Activated CD4-positive, alpha-beta T cell treated with anti-CD3 and anti-CD28 coated beads, Interleukin-10, Interleukin-2, amounts not matched to agents 100 ng/mL and 50 ng/mL, durations not matched to agents 16 hours and 8 hours (primary cell): ENCODE data around the gene CAMTA1.

ENCODE experiments used
- DNase-seq: peaks from one replicate; pipeline ENCODE4 v3.0.0-alpha.2; 2020

Gene CAMTA1

GRCh38 chr1:7383671-7384520 lies 598.6 kb downstream of the CAMTA1 start:
- no peak for DNase-seq

DNA sequence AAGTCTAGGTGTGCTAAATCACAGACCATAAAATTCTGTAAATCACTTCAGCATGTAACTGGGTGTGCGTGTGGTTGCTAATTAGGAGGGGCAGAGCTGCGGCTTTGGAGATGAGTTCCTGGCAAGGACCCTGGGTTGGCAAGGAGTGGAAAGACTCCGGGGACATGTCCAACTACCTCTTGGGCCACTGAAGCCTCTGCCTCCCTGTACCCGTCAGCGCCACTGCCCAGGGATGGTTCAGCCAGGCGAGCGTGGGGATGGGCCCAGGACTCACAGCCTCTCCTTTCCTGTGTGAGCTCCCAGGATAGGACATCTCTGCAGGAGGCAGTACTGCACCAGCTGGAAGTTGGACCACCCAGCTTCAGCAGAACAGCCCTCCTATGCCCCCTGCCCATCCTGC lies 599.4 kb downstream of the CAMTA1 start:
- no peak for DNase-seq

GRCh38 chr1:7385471-7386225 lies 600.4 kb downstream of the CAMTA1 start:
- DNase-seq: no peak

DNA sequence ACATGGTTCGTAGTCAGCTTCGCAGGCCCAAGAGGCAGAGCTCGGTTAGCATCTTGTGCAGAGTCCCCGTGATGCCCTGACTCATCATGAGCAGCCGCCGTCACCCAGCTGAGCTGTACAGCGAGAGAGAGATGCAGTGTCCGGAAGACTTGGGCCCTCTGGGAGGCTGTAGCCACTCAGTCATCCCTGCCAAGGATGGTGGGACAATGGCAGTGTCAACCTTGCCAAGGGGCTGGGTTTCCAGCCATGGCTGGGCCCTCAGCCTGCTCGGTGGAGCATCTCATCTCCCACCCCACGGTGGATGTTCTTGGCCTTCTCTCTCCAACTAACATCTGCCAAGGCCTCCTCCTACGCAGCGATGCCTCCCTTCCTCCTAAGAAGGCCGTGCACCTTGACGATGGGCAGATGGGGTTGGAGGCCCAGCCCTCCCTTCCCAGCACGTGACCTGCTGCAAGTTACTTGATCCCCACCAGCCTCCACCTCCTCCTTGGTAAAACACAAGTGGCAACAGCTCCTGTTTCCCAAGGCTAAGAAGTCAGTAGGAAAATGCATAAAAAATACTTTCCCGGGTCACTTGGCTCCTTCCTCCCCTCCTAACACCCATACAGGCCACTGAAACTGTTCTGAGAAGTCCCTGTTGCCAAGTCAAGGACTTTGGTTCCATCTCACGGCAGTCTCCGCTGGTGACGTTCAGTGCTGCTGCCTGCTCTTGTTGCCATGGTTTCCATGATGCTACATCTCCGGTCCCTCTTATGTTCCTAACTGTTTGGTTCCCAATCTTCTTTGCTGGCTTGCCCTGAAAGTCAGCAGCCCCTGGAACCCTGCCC lies 601.2 kb downstream of the CAMTA1 start:
- no peak for DNase-seq

GRCh38 chr1:7387053-7387927 lies 602.0 kb downstream of the CAMTA1 start:
- DNase-seq: no peak

DNA sequence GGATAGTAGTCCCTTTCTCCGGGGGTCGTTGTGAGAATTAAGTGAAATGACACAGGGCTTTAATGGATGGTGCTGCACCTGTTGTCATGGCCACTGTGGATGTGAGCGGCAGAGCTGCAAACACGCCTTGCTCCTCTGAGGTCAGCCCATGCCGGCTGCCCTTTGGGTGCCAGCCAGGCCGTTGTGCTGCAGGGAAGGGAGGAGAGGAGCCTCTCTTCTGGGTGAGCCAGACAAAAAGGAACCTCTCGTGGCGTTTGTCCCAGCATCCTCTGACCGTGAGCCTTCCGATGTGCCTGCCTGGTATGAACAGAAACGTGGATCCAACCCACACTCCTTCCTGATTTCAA lies 602.9 kb downstream of the CAMTA1 start:
- DNase-seq: no peak

DNA sequence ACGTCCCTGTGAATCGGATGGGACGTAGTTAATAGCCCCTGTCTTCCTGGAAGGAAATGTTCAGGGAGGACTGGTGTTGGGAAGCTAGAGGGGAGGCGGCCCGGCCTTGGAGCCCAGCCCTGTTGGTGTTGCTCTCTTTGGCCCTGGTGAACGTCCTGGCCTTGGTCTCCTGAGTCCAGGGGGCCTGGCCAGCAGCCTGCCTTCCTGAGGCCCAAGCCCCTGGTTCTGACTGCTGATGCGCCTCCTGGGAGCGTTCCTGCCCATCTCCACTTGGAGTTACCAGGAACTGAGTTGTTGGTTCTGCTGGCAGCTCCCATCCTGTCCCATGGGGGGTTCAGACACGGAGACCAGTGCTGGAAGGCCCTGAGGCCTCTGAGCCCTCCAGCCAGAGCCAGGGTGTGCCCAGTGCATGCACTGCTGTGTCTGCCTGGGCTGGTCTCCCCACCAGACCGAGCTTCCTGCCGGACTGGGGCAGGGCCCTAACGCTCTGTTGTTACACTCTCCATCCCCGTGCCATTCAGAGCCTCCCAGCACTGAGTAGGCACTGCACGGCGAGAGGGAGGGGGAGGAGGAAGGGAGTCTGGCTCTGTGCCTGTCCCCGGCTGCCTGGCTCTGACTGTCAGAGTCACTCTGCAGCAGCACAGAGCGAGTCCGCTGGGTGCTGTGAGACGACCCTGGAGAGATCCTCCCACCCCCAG lies 603.4 kb downstream of the CAMTA1 start:
- DNase-seq: no peak

GRCh38 chr1:7389201-7389905 lies 604.1 kb downstream of the CAMTA1 start:
- DNase-seq: no peak

DNA sequence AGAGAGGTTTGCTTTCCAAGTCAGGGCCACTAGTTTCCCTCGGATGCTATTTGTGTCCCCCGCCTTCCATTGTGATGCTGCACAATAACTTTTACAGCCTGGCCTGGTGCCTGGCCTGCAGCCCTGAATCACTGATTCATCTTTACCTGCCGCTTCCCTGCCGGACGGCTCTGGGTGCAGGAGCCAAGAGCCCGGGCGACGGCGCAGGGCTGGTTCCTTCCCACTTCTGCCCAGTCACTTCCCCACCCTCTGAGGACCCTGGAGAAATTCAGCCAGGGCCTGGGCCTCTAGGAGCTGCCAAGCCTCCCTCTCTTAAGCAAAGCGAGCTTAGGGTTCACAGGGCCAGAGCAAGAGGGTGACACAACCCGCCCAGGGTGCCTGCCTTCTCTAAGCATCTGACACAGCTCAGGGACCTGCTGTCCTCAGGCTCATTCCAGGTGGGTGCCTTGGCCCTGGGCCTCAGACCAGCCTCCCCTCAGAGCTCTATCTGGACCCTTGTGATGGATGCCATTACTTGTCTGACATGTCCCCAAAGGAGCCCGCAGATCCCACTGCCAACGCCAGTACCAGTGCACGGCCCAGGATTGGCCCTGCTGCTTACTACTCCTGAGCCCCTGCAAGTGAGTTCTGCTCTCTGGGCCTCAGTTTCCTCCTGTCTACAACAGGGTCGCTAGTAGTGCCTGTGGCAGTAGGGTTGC lies 604.8 kb downstream of the CAMTA1 start:
- DNase-seq: no peak

DNA sequence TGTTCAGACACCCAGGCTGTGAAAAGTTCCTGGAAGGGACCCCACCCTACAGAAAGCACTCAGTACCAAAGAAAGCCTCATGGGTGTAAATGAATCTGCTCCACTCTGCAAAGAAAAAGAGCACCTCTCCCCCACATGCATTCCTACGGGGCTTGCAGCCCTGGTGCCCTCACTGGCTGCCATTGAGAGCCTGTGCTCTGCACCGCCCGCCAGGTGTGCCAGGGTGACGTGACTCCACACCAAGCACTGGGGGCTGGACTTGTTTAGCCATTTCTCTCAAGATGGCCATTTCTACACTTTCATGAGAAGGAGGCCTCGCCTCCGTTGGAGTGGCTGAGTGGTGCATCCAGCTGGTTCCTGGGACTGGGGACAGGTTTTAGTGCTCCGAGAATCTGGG lies 605.3 kb downstream of the CAMTA1 start:
- no peak for DNase-seq

DNA sequence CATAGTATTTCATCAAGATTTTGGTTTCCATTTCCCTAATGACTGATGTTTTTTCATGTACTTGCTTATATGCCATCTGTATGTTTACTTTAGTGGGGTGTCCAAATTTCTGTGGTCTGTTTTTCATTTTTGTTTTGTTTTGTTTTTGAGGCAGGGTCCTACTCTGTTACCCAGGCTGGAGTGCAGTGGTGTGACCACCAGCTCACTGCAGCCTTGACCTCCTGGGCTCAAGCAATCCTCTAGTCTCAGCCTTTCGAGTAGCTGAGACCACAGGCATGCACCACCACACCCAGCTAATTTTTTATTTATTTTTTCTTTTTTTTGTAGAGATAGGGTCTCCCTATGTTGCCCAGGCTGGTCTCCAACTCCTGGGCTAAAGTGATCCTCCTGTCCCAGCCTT lies 607.9 kb downstream of the CAMTA1 start:
- DNase-seq: no peak

- DNase-seq: no peak
These were observed 610.0 kb downstream of the CAMTA1 start for GRCh38 chr1:7395251-7395650.

GRCh38 chr1:7398982-7399381 lies 613.7 kb downstream of the CAMTA1 start:
- no peak for DNase-seq

DNA sequence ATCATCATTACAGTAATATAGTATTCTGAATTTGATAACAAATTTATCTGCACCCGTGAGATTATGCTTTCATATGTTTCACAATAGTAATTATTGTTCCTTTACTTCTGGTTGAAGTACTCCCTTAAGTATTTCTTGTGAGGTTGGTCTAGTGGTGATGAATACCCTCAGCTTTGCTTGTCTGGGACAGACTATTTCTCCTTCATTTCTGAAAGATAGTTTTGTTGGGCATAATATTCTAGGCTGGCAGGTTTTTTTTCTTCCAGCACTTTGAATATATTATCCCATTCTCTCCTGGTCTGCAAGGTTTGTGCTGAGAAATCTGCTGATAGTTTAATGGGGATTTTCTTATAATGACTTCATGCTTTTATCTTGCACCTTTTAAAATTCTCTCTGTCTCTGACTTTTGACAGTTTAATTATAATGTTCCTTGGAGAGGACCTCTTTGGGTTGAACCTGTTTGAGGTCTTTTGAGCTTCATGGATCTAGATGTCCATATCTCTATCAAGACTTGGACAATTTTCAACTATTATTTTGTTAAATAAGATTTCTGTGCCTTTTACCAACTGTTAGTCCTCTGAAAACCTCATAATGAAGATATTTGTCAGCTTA lies 614.4 kb downstream of the CAMTA1 start:
- no peak for DNase-seq

GRCh38 chr1:7400566-7400965 lies 615.3 kb downstream of the CAMTA1 start:
- no peak for DNase-seq

DNA sequence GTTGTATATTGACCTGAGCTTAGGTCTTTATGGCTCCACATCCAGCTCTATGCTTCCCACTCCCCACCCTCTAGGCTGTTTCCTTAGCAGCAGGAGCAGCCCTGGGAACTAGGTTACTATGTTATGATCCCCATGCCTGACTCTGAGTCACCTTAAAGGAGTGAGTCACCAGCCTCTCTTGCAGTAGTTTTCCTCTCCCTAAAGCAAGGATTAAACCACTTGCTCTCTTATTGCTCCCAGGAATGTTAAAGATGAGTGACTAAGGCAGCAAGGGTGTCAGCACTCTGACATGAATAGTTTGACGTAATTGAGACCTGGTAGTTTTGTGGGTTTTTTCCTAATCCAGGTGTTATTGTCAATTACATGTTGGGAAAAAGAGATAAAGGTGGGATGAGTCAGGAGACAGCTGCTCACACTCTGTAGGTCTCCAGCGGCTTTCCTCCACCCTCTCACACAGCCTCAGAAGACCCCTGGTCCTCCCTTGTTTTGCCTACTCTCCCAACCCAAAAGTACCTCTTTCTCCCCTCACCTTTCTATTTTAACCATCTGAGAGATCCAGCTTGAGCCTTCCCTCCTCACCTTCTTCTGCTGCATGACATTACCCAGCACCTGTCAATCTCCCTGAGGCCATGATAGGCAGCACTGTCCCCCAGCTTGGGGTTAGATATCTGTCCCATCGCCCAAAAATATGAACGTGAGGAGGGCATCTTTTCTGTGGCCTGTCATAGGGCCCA lies 616.7 kb downstream of the CAMTA1 start:
- no peak for DNase-seq

- DNase-seq: no peak
These were observed 617.2 kb downstream of the CAMTA1 start for GRCh38 chr1:7402548-7402850.

GRCh38 chr1:7403265-7404045 lies 618.2 kb downstream of the CAMTA1 start:
- no peak for DNase-seq
